ENCODE data around the gene MICALL1.

MICALL1 gene

GRCh38 chr22:37905534-37906363, at the start of gene MICALL1:
Gene MICALL1 (plus strand): TSS chr22:37906297. CDS start chr22:37906423, 126 bp downstream.
- Histone ChIP-seq H3K27ac (ENCODE audit: low read depth, low read length) (peak within 1 kb of the TSS; percentile 90), H3K9ac (ENCODE audit: low read length) (peak within 1 kb of the TSS; percentile 78), H3K4me1 (ENCODE audit: control insufficient read depth, insufficient read depth, low read length) (peaks cover 22% of the 10 kb centered on the region), H3K36me3 (ENCODE audit: control insufficient read depth, insufficient read depth, low read length) (no peaks in the 10 kb centered on the region), H3K27me3 (ENCODE audit: control insufficient read depth, insufficient read depth, low read length) (no peaks in the 10 kb centered on the region), H3K4me3 (ENCODE audit: low read length) (peak within 1 kb of the TSS; percentile 73)

- H3K27me3 ChIP-seq (ENCODE audit: control insufficient read depth, insufficient read depth, low read length): no peaks in the 10 kb centered on the region
- H3K27ac ChIP-seq (ENCODE audit: low read depth, low read length): no peak overlapping the region
- no peak overlapping the region for H3K9ac ChIP-seq (ENCODE audit: low read length)
- peaks cover 11% of the 10 kb centered on the region for H3K4me1 ChIP-seq (ENCODE audit: control insufficient read depth, insufficient read depth, low read length)
- H3K36me3 ChIP-seq (ENCODE audit: control insufficient read depth, insufficient read depth, low read length): peaks cover 40% of the 10 kb centered on the region
- H3K4me3 ChIP-seq (ENCODE audit: low read length): no peak overlapping the region
These were observed 45.2 kb upstream of the MICALL1 start for GRCh38 chr22:37860796-37861421.

GRCh38 chr22:37862570-37863325, 43.3 kb upstream of the MICALL1 start:
- no peak overlapping the region for H3K9ac ChIP-seq (ENCODE audit: low read length)
- H3K36me3 ChIP-seq (ENCODE audit: control insufficient read depth, insufficient read depth, low read length): peaks cover 45% of the 10 kb centered on the region

GRCh38 chr22:37865510-37865909, 40.6 kb upstream of the MICALL1 start:
- no peak overlapping the region for H3K27ac ChIP-seq (ENCODE audit: low read depth, low read length)
- no peak overlapping the region for H3K4me3 ChIP-seq (ENCODE audit: low read length)
- peaks cover 11% of the 10 kb centered on the region for H3K4me1 ChIP-seq (ENCODE audit: control insufficient read depth, insufficient read depth, low read length)
- no peaks in the 10 kb centered on the region for H3K27me3 ChIP-seq (ENCODE audit: control insufficient read depth, insufficient read depth, low read length)
- peaks cover 50% of the 10 kb centered on the region for H3K36me3 ChIP-seq (ENCODE audit: control insufficient read depth, insufficient read depth, low read length)
- H3K9ac ChIP-seq (ENCODE audit: low read length): no peak overlapping the region

More at GRCh38 chr22:37862570-37863325, 43.3 kb upstream of the MICALL1 start:
- Histone ChIP-seq H3K4me3 (ENCODE audit: low read length) (peak overlapping the region; percentile 5), H3K4me1 (ENCODE audit: control insufficient read depth, insufficient read depth, low read length) (peaks cover 11% of the 10 kb centered on the region), H3K27me3 (ENCODE audit: control insufficient read depth, insufficient read depth, low read length) (no peaks in the 10 kb centered on the region), H3K27ac (ENCODE audit: low read depth, low read length) (peak overlapping the region; percentile 77)

- Histone ChIP-seq H3K4me3 (ENCODE audit: low read length) (no peak overlapping the region), H3K9ac (ENCODE audit: low read length) (no peak overlapping the region), H3K27ac (ENCODE audit: low read depth, low read length) (no peak overlapping the region), H3K36me3 (ENCODE audit: control insufficient read depth, insufficient read depth, low read length) (peaks cover 43% of the 10 kb centered on the region), H3K4me1 (ENCODE audit: control insufficient read depth, insufficient read depth, low read length) (no peaks in the 10 kb centered on the region), H3K27me3 (ENCODE audit: control insufficient read depth, insufficient read depth, low read length) (no peaks in the 10 kb centered on the region)
These were observed 35.8 kb upstream of the MICALL1 start for GRCh38 chr22:37870273-37870672.

GRCh38 chr22:37880668-37881440, 25.2 kb upstream of the MICALL1 start:
- Histone ChIP-seq H3K4me3 (ENCODE audit: low read length) (no peak overlapping the region), H3K27ac (ENCODE audit: low read depth, low read length) (peak overlapping the region; percentile 32), H3K4me1 (ENCODE audit: control insufficient read depth, insufficient read depth, low read length) (peaks cover 18% of the 10 kb centered on the region), H3K36me3 (ENCODE audit: control insufficient read depth, insufficient read depth, low read length) (peaks cover 27% of the 10 kb centered on the region), H3K9ac (ENCODE audit: low read length) (no peak overlapping the region), H3K27me3 (ENCODE audit: control insufficient read depth, insufficient read depth, low read length) (no peaks in the 10 kb centered on the region)

- Histone ChIP-seq H3K4me3 (ENCODE audit: low read length) (no peak overlapping the region), H3K36me3 (ENCODE audit: control insufficient read depth, insufficient read depth, low read length) (peaks cover 24% of the 10 kb centered on the region), H3K27ac (ENCODE audit: low read depth, low read length) (peak overlapping the region; percentile 79), H3K4me1 (ENCODE audit: control insufficient read depth, insufficient read depth, low read length) (peaks cover 36% of the 10 kb centered on the region), H3K27me3 (ENCODE audit: control insufficient read depth, insufficient read depth, low read length) (no peaks in the 10 kb centered on the region), H3K9ac (ENCODE audit: low read length) (no peak overlapping the region)
These were observed 21.7 kb upstream of the MICALL1 start for GRCh38 chr22:37884420-37884819.

GRCh38 chr22:37887584-37888378, 18.3 kb upstream of the MICALL1 start:
- Histone ChIP-seq H3K27ac (ENCODE audit: low read depth, low read length) (peak overlapping the region; percentile 84), H3K27me3 (ENCODE audit: control insufficient read depth, insufficient read depth, low read length) (no peaks in the 10 kb centered on the region), H3K36me3 (ENCODE audit: control insufficient read depth, insufficient read depth, low read length) (peaks cover 16% of the 10 kb centered on the region), H3K9ac (ENCODE audit: low read length) (no peak overlapping the region), H3K4me3 (ENCODE audit: low read length) (no peak overlapping the region), H3K4me1 (ENCODE audit: control insufficient read depth, insufficient read depth, low read length) (peaks cover 48% of the 10 kb centered on the region)

GRCh38 chr22:37891926-37892325, 14.2 kb upstream of the MICALL1 start:
- Histone ChIP-seq H3K9ac (ENCODE audit: low read length) (no peak overlapping the region), H3K4me1 (ENCODE audit: control insufficient read depth, insufficient read depth, low read length) (peaks cover 57% of the 10 kb centered on the region), H3K27ac (ENCODE audit: low read depth, low read length) (peak overlapping the region; percentile 72), H3K27me3 (ENCODE audit: control insufficient read depth, insufficient read depth, low read length) (no peaks in the 10 kb centered on the region), H3K4me3 (ENCODE audit: low read length) (no peak overlapping the region), H3K36me3 (ENCODE audit: control insufficient read depth, insufficient read depth, low read length) (peaks cover 16% of the 10 kb centered on the region)

GRCh38 chr22:37892566-37893335, 13.3 kb upstream of the MICALL1 start:
- Histone ChIP-seq H3K4me1 (ENCODE audit: control insufficient read depth, insufficient read depth, low read length) (peaks cover 51% of the 10 kb centered on the region), H3K9ac (ENCODE audit: low read length) (no peak overlapping the region), H3K27ac (ENCODE audit: low read depth, low read length) (peak overlapping the region; percentile 72), H3K27me3 (ENCODE audit: control insufficient read depth, insufficient read depth, low read length) (no peaks in the 10 kb centered on the region), H3K36me3 (ENCODE audit: control insufficient read depth, insufficient read depth, low read length) (peaks cover 13% of the 10 kb centered on the region), H3K4me3 (ENCODE audit: low read length) (no peak overlapping the region)

- peaks cover 42% of the 10 kb centered on the region for H3K4me1 ChIP-seq (ENCODE audit: control insufficient read depth, insufficient read depth, low read length)
- H3K4me3 ChIP-seq (ENCODE audit: low read length): no peak overlapping the region
- peaks cover 8% of the 10 kb centered on the region for H3K36me3 ChIP-seq (ENCODE audit: control insufficient read depth, insufficient read depth, low read length)
- H3K9ac ChIP-seq (ENCODE audit: low read length): no peak overlapping the region
- H3K27me3 ChIP-seq (ENCODE audit: control insufficient read depth, insufficient read depth, low read length): no peaks in the 10 kb centered on the region
- peak overlapping the region; percentile 72 for H3K27ac ChIP-seq (ENCODE audit: low read depth, low read length)
These were observed 12.5 kb upstream of the MICALL1 start for GRCh38 chr22:37893583-37893983.
